ENCODE measurements around the gene SETSIP. TPM values are rescaled to one million over a fixed set of nuclear protein-coding genes. Genes with fewer than 3 reads are reported as not detected.
"Not testable (repeated sequence)": the region's sequence is repeated elsewhere in the genome, so short reads cannot be mapped to it uniquely, and the experiment has no call there.

Gene SETSIP
- total and polyA plus RNA-seq, 7 donors: not detected

GRCh38 chr1:92031281-92032110 is 43.7 kb downstream of the SETSIP start:
- peaks cover 0 to 26% (median 7%) of the 10 kb centered on the region in 3 donors for H3K27me3 ChIP-seq (ENCODE audit: insufficient read depth in 3 of 3, low read length in 2 of 3)
- no peak for DNase-seq
- no peaks in the 10 kb centered on the region for H3K36me3 ChIP-seq (ENCODE audit: insufficient read depth in 1 of 2, low read depth in 1 of 2)
- H3K4me1 ChIP-seq: no peaks in the 10 kb centered on the region
- no peaks in the 10 kb centered on the region for H3K9me3 ChIP-seq
- TF ChIP-seq CTCF (IDR thresholded peaks at IDR 0.05): no peak
- intact Hi-C loops (cut with DNase I): no loop called here
- no peak overlapping the region for H3K4me3 ChIP-seq
- 68 to 73% (median 71%) methylated on average over 6 of the region's 6 CpGs for WGBS, 3 donors
- no peak for ATAC-seq
- H3K27ac ChIP-seq: no peak overlapping the region

- Histone ChIP-seq H3K9me3 (no peaks in the 10 kb centered on the region), H3K36me3 (ENCODE audit: insufficient read depth in 1 of 2, low read depth in 1 of 2) (no peaks in the 10 kb centered on the region), H3K4me1 (no peaks in the 10 kb centered on the region), H3K27me3 (ENCODE audit: insufficient read depth in 3 of 3, low read length in 2 of 3) (peaks cover 0 to 26% (median 7%) of the 10 kb centered on the region in 3 donors), H3K4me3 (no peak overlapping the region), H3K27ac (no peak overlapping the region)
- DNase-seq (no peak), ATAC-seq (no peak)
- 39 to 51% (median 51%) methylated on average over 4 of the region's 4 CpGs for WGBS, 3 donors
- no peak for TF ChIP-seq CTCF (IDR thresholded peaks at IDR 0.05)
- intact Hi-C loops (cut with DNase I): no loop called here
Observed at GRCh38 chr1:92030656-92031107, 44.5 kb downstream of the SETSIP start.

- Histone ChIP-seq H3K27me3 (ENCODE audit: insufficient read depth in 3 of 3, low read length in 2 of 3) (peaks cover 0 to 21% (median 7%) of the 10 kb centered on the region in 3 donors), H3K4me1 (no peaks in the 10 kb centered on the region), H3K36me3 (ENCODE audit: insufficient read depth in 1 of 2, low read depth in 1 of 2) (no peaks in the 10 kb centered on the region), H3K4me3 (peak overlapping the region; percentile 68), H3K27ac (no peak overlapping the region), H3K9me3 (no peaks in the 10 kb centered on the region)
- intact Hi-C loops (cut with DNase I): no loop called here
- ATAC-seq (no peak), DNase-seq (no peak)
- WGBS, 3 donors: 39 to 41% (median 40%) methylated on average over 30 to 31 of the region's 31 CpGs
- no peak for TF ChIP-seq CTCF (IDR thresholded peaks at IDR 0.05)
Observed at GRCh38 chr1:92029241-92029922, 45.8 kb downstream of the SETSIP start.

GRCh38 chr1:92026806-92027205 is 48.4 kb downstream of the SETSIP start:
- H3K4me1 ChIP-seq: no peaks in the 10 kb centered on the region
- no peaks in the 10 kb centered on the region for H3K9me3 ChIP-seq
- DNase-seq (no peak), ATAC-seq (no peak)
- H3K27ac ChIP-seq: no peak overlapping the region
- intact Hi-C loops (cut with DNase I): no loop called here
- no peak overlapping the region for H3K4me3 ChIP-seq
- peaks cover 0 to 21% (median 7%) of the 10 kb centered on the region in 3 donors for H3K27me3 ChIP-seq (ENCODE audit: insufficient read depth in 3 of 3, low read length in 2 of 3)
- H3K36me3 ChIP-seq (ENCODE audit: insufficient read depth in 1 of 2, low read depth in 1 of 2): no peaks in the 10 kb centered on the region
- 86 to 89% (median 88%) methylated on average over 9 of the region's 9 CpGs for WGBS, 3 donors
- TF ChIP-seq CTCF (IDR thresholded peaks at IDR 0.05): no peak

GRCh38 chr1:92026042-92026441 is 49.2 kb downstream of the SETSIP start:
- H3K4me3 ChIP-seq; H3K4me1 ChIP-seq; H3K9me3 ChIP-seq; ATAC-seq; H3K27ac ChIP-seq; H3K36me3 ChIP-seq (ENCODE audit: insufficient read depth in 1 of 2, low read depth in 1 of 2); DNase-seq; intact Hi-C loops (cut with DNase I): not testable (repeated sequence)
- WGBS, 3 donors: 95 to 98% (median 97%) methylated on average over 17 to 29 of the region's 29 CpGs
- H3K27me3 ChIP-seq (ENCODE audit: insufficient read depth in 3 of 3, low read length in 2 of 3): peaks cover 0 to 21% (median 7%) of the 10 kb centered on the region in 3 donors
